ENCODE measurements around the gene ALDH4A1. TPM values are rescaled to one million over a fixed set of nuclear protein-coding genes. Genes with fewer than 3 reads are reported as not detected.
A peak's percentile ranks its signal among the peaks of the same experiment; 100 is the strongest.

ALDH4A1 gene
- total RNA-seq, 1 donor from 2014 or later = 18.8 TPM

- peak overlapping the region; percentile 71 for H3K4me3 ChIP-seq (ENCODE audit: low read depth, low read length)
- no peaks in the 10 kb centered on the region for H3K36me3 ChIP-seq (ENCODE audit: control insufficient read depth, insufficient read depth, low read length)
- TF ChIP-seq, protein P1, sequence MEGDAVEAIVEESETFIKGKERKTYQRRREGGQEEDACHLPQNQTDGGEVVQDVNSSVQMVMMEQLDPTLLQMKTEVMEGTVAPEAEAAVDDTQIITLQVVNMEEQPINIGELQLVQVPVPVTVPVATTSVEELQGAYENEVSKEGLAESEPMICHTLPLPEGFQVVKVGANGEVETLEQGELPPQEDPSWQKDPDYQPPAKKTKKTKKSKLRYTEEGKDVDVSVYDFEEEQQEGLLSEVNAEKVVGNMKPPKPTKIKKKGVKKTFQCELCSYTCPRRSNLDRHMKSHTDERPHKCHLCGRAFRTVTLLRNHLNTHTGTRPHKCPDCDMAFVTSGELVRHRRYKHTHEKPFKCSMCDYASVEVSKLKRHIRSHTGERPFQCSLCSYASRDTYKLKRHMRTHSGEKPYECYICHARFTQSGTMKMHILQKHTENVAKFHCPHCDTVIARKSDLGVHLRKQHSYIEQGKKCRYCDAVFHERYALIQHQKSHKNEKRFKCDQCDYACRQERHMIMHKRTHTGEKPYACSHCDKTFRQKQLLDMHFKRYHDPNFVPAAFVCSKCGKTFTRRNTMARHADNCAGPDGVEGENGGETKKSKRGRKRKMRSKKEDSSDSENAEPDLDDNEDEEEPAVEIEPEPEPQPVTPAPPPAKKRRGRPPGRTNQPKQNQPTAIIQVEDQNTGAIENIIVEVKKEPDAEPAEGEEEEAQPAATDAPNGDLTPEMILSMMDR (IDR thresholded peaks at IDR 0.05; ENCODE audit: insufficient read depth, low read length, poor library complexity, severe bottlenecking) = no peak
- DNase-seq (ENCODE audit: low read depth) = no peak
- H3K27me3 ChIP-seq (ENCODE audit: control insufficient read depth, insufficient read depth, low read length) = no peaks in the 10 kb centered on the region
These were observed 1.0 kb downstream of the ALDH4A1 start for GRCh38 chr1:18901147-18901951.

GRCh38 chr1:18900303-18900841, 2.0 kb downstream of the ALDH4A1 start:
- no peaks in the 10 kb centered on the region for H3K36me3 ChIP-seq (ENCODE audit: control insufficient read depth, insufficient read depth, low read length)
- H3K27me3 ChIP-seq (ENCODE audit: control insufficient read depth, insufficient read depth, low read length) = no peaks in the 10 kb centered on the region
- no peak for DNase-seq (ENCODE audit: low read depth)
- TF ChIP-seq, protein P1 (IDR thresholded peaks at IDR 0.05; ENCODE audit: insufficient read depth, low read length, poor library complexity, severe bottlenecking) = no peak
- H3K4me3 ChIP-seq (ENCODE audit: low read depth, low read length) = no peak overlapping the region

DNA sequence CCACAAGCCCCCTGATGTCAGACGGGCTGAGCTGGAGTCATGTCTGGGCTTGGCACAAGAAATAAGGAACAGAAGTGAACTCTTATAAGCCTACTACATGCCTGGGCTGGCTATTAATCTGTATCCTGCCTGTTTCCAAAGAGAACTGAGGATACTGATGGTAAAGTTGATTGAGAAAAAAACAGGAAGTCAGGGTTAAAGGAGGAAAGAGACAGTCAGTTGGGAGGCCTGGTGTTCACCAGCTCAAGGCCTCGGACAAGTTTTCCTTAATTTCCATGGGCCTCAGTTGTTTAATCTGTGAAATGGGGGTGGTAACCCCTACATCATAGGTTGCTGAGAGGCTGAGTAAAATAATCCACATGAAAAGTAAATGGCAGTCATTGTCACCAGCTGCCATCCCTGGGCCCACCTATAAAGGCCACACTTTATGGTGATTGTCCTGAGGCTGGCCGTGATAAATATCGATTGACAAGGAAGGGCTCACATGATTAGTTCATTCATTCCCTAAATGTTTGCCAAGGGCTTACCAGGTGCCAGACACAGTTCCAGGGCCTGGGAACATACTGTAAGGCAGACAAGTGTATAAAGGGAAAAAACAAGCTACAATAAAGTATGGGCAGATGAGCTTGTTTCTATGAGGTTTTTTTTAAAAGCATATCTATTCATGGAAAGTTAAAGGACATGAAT, 2.8 kb downstream of the ALDH4A1 start:
- Histone ChIP-seq H3K4me3 (ENCODE audit: low read depth, low read length) (no peak overlapping the region), H3K36me3 (ENCODE audit: control insufficient read depth, insufficient read depth, low read length) (no peaks in the 10 kb centered on the region), H3K27me3 (ENCODE audit: control insufficient read depth, insufficient read depth, low read length) (no peaks in the 10 kb centered on the region)
- DNase-seq (ENCODE audit: low read depth) = no peak
- TF ChIP-seq, protein P1 (IDR thresholded peaks at IDR 0.05; ENCODE audit: insufficient read depth, low read length, poor library complexity, severe bottlenecking) = no peak

GRCh38 chr1:18898567-18898966, 3.8 kb downstream of the ALDH4A1 start:
- TF ChIP-seq, protein P1 (IDR thresholded peaks at IDR 0.05; ENCODE audit: insufficient read depth, low read length, poor library complexity, severe bottlenecking) = no peak
- Histone ChIP-seq H3K27me3 (ENCODE audit: control insufficient read depth, insufficient read depth, low read length) (no peaks in the 10 kb centered on the region), H3K36me3 (ENCODE audit: control insufficient read depth, insufficient read depth, low read length) (no peaks in the 10 kb centered on the region), H3K4me3 (ENCODE audit: low read depth, low read length) (no peak overlapping the region)
- DNase-seq (ENCODE audit: low read depth) = no peak

DNA sequence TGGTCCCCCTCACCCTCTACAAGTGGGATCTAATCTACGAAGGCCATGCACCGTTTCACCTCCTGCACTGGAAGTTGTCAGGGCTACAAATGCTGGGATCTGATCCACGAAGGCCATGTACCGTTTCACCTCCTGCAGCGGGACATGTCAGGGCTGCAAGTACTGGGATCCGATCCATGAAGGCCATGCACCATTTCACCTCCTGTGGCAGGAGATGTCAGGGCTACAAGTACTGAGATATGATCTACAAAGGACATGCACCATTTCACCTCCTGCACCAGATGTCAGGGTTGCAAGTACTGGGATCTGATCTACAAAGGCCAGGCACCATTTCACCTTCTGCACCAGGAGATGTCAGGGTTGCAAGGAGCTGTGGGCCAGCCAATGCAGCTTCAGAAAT, 7.0 kb downstream of the ALDH4A1 start:
- TF ChIP-seq, protein P1 (IDR thresholded peaks at IDR 0.05; ENCODE audit: insufficient read depth, low read length, poor library complexity, severe bottlenecking) = no peak
- H3K4me3 ChIP-seq (ENCODE audit: low read depth, low read length) = no peak overlapping the region
- DNase-seq (ENCODE audit: low read depth) = no peak
- H3K36me3 ChIP-seq (ENCODE audit: control insufficient read depth, insufficient read depth, low read length) = no peaks in the 10 kb centered on the region
- no peaks in the 10 kb centered on the region for H3K27me3 ChIP-seq (ENCODE audit: control insufficient read depth, insufficient read depth, low read length)
